ENCODE measurements around the gene PRDM15.

PRDM15 gene

Small RNAs within 50 kb of the gene (small RNA-seq; reads per million reads assigned to genes)
- 0 reads per million in 2 experiments for gene RF00334
